HPDE6-E6E7 (cell line): ENCODE results near the gene WWC2.

Experiments
- DNase-seq: peaks from one replicate; pipeline ENCODE4 v3.0.0; 2011; ENCODE audit warnings: missing footprints; ENCODE audit errors: extremely low spot score

The WWC2 gene

DNA sequence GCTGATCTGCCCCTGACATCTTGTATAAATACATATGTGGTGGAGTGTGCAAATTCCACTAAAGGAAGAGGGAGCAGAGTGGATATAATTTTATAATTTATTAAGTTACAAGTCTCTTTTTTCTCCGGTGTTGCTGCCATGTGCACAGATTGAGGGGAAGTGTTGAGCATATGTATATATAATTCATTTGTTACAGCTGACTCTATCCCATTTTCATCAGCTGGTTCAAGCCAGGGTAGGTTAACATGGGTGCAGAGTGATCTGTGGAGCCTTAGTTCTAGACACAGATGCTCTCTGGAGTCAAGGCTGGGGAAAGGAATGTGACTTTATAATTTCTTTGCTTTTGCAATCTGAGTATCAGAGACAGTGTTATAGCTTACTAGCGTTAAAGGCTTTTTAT, 103.5 kb downstream of the WWC2 start:
- DNase-seq, result no peak

DNA sequence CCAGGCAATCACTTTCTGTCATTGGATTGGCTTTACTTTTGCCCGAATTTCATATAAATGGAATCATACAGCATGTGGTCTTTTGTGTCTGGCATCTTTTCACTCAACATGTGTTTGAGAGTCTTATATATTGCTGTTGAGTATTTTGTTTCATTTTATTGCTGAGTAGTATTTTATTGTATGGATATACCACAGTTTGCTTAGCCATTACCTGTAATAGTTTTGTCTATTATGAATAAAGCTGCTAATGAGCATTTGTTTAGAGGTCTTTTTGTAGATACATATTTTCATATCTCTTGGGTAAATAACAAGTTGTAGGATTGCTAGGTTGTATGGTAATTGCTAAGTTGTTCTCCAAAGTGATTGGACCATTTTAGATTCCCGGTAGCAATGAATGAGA, 105.7 kb downstream of the WWC2 start:
- DNase-seq, result no peak

DNA sequence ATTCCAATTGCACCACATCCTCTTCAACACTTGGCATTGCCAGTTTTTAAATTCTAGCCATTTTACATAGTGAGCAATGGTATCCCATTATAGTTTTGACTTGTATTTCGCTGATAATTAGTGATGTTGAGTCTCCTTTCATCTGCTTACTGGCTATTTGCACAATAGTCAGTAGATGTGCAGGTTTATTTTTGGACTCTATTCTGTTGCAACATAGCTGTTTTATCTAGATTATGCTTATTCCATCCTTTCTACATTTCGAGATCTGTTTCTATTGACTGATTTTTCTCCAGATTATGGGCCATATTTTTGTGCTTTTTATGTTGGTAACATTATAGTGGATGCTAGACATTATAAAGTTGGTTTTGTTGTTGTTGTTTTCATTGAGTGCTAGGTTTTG, 106.1 kb downstream of the WWC2 start:
- no peak for DNase-seq

DNA sequence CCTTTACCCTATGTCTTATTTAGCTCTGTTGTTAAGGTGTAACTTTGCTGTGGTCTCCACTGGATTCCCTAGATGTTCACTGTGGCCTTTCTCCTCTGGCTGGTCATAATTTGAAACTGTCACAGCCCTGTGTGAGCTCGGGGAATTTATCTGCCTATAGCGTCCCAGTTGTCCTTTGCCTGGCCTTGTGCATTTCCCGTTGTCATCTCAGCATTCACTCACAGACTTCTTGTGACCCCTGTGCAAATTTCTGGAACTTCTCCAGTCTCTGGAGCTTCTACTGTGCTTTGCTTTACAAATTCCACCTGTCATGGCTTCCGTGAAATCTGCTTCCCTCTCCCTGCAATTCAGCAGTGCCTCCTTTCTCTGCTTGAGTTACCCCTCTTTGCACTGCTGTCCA, 106.7 kb downstream of the WWC2 start:
- DNase-seq, result no peak

DNA sequence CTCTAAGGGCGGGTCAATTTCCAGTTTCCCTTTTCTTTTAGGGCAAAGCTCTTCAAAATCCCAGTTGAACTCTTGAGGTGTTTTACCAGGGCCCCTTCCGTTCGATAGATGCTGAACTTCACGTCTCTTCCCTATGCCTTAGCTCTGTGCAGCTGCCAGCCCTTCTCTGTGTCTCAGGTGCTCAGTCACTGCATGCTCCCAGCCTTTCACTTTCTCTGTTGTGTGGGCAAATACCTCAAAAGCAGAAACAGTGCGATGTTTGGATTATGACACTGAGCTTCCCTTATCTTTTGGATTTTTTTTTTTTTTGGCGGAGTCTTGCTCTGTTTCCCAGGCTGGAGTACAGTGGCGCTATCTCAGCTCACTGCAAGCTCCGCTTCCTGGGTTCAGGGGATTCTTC, 112.5 kb downstream of the WWC2 start:
- no peak for DNase-seq

DNA sequence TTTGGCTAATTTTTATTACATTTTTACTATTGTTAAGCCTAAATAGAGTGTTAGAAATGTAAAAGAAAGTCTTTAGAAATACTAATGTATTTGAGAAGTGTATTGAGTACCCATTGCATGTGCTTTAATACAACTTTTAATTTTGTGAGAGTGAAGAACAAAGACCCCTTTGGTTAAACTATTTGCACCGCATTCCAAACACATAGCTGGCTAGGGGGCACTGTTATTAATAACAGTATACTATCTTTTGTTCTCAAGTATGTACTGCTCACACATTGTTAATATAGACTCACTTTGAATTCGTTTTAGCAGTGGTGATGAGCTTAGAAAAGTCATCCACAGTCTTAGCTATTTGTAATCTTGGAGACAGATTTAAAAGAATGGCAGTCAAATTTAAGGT, 114.9 kb downstream of the WWC2 start:
- DNase-seq, result no peak

DNA sequence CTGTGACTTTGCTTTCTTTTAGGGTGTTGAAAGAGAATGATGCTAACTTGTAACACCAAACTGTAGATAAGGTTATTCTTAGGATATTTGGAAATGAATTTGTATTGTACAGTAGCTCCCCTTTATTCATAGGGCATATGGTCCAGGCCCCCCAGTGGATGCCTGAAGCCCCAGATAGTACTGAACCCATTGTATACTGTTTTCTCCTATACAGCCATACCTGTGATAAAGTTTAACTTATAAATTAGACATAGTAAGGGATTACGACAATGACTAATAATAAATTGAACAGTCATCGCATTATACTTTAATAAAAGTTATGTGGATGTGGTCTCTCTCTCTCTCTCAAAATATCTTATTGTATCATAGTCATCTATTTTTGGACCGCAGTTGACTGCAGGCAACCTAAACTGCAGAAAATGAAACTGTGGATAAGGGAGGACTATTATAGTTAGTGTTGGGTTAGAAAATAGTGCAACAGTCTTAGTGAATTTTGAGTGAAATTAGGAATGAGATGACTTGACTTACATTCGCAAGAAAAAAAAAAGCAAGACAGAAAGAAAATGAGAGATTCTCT, 115.9 kb downstream of the WWC2 start:
- no peak for DNase-seq

DNA sequence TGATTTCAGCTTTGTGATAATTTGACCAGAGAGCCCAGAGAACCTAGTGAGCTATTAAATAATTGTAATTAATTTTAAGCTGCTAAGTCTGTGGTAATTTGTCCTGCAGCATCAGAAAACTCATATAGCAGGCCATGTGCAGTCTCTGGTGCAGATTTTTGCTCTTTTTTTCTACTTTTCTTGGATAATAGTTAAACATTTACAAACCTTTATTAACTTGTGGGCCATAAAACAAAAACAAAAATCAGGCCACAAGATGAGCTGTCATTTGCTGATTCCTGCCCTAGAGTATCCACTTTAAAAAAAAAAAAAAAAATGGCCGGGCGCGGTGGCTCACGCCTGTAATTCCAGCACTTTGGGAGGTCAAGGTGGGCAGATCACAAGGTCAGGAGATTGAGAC, 121.2 kb downstream of the WWC2 start:
- no peak for DNase-seq

DNA sequence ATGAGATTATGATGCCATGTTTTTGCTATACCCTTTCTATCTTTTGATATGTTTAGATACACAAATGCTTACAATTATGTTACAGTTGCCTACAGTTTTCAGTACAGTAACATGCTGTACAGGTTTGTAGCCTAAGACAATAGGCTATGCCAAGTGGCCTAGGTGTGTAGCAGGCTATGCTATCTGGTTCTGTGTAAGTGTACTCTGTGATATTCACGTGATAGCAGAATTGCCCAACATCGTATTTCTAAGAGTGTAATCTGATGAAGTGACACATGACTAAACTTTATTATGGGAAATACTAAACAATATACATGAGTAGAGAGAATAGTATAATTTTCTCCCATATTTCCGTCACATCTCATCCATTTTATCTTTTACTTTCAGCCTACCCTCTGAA, 124.0 kb downstream of the WWC2 start:
- no peak for DNase-seq

DNA sequence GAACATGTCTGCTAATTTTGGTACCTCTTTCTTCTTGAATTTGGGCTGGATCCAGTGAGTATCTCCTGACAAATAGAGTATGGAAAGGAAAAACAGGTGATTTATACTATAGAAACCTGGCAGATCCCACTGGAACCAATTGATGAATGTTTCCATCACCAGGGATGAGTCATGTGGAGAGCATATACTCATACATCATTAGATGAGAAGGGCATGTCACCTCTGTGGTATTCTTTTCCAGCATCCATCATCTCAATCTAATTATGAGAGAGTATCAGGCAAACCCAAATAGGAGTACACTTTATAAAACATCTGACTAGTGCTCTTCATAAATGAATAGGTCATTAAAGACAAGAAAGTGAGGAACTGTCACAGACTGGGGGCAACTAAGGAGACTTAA, 130.3 kb downstream of the WWC2 start:
- DNase-seq, result no peak

DNA sequence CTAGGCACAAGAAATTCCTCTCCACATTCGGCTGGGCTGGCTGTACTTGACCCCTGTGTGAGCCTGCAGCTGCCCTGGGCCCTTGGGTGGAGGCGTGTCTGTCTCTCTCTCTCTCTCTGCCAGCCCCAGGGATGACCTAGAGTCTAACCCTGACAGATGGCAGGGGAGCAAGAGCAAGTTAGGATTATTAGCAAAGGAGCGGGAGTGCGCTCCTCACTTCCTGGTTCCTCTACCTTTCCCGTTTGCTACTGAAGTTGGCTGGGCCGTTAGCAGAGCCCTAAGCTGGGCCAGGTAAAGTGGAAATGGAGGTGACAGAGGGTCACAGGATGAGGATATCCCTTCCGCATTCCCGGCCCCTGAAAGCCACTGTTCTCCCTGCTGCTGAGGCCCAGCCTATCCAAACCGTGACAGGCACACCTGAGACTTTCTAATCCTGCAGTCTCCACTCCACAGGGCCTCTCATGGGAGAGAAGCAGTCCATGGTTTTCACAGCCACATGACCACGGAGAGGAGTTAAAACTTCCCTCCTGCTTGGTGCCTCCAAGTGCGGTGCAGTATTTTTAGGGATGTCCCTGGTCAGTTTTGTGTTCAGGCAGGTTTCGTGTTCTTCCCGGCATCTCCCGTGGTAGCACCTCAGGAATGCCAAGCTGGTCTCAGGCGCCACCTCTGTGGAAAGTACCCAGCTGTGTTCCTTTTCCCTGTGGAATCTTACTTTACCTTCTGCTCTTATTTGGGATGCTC, 141.7 kb downstream of the WWC2 start:
- DNase-seq, result no peak

DNA sequence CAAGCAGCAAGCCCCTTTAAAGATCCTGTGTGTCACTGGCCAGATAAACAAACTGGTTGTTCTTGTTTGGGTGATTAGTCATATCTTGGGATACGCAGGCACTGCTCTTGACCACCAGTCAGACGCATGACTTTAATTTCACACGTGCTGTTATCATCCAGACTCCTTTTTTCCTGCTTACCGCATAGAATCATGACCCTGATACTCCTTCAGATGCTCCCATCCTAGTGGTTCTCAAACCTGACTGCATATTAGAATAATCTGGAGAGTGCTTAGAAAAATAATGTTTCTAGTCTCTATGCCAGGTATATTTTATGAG, 142.2 kb downstream of the WWC2 start:
- peak; percentile 82 for DNase-seq

DNA sequence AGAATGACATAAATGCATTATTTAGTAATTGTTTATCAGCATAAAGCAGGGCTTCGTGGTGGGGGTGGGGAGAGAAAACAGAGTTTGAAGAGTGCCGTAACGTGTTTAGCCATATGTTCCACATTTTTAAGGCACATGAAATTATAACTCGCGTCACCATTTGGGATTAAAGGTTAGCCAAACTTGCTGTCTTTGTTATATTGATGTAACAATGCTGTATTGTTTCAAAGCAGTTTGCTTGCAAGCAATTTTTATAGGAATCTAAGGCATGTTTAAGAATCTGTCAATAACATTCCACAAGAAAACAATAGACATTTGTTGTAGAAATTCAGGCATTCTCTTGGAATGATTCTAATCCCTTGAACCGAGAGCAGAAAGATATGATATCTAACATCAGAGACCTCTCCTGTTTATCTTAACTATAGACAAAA, 142.7 kb downstream of the WWC2 start:
- DNase-seq, result no peak

DNA sequence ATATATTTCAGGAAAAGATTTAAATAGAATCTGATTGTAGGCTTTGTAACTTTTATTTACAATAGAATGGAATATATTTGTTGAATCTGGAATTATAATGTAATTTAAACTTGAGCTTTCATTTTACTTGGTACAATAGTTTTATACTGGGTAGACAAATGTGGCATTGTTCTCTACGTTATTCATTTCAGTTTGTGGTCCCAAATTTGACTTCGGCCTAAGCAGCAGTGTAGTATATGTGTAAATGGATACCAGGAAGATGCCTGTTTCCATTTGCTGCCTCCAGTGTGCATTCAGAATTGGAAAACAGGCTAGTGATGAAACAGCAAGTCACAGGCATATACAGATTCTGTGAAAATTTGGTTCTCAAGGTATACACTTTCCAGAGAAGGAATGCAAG, 143.2 kb downstream of the WWC2 start:
- no peak for DNase-seq

DNA sequence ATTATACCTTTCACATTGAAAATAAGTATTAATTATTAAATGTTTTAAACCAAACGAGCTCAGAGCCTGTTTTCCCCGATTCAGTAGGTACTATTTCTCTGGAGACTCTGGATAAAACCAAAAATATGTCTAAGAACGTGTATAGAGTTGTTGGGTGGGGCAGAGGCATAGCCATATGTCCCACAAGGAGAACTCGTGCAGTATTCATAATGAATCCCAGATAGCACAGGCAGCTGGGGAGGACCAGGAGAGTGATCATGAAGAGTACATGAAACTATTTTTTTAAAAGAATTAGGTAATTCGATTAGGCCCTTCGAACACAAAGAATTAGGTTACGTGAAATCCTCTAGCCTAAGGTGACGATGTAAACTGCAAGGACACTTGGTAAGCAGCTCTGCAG, 145.0 kb downstream of the WWC2 start:
- DNase-seq, result no peak

DNA sequence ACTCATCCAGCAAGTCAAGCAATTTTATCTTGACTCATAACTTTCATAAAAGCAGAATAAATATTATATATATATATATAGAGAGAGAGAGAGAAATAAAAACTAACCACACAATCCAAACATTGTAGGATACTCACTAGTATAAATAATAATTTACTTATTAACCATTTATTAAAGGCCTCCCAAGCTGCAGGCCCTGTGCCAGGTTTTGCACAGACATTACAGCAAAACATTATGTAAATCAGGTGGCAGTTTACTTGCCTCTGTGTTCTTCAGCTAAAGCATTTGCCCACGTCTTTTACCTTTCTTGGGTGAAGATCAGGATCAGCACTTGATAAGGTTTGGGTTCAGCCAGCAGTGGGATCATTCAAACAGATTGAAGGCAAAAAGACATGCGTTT, 145.4 kb downstream of the WWC2 start:
- DNase-seq, result no peak

DNA sequence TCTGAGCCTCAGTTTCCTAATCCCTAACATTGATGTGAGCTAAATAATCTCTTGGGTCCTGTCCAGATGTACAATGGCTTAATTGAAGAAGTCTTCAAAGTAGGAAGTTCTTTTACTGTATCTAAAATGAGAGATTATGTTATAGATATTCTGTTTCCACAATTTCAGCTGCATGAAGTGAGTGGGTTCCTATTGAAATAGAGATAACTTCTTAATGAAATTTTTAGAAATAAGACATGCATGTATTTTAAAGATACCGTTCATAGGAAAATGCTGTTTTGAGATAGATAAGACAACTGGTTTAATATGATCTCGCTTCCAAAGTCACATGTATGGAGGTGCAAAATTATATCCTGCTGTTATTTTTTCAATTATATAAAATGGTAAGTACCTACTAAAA, 149.1 kb downstream of the WWC2 start:
- DNase-seq, result no peak

DNA sequence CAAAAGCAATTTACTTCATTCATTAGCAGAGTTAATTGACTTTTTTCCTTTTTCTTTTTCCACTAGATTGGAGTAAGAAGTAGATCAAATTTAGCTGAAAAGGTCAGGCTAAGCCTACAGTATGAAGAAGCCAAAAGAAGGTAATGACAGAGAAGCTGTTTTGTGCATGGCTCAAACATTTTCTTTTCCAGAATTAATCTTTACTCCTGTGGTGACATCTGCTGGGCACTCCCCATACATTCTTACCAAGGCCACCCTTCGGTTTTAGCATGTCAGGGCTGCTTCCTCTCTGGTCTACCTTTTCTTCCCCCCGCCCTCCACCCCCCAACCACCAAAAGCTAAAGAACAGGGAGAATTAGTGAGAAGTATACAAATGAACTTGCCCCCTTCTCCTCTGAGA, 150.8 kb downstream of the WWC2 start:
- DNase-seq, result peak; percentile 32

DNA sequence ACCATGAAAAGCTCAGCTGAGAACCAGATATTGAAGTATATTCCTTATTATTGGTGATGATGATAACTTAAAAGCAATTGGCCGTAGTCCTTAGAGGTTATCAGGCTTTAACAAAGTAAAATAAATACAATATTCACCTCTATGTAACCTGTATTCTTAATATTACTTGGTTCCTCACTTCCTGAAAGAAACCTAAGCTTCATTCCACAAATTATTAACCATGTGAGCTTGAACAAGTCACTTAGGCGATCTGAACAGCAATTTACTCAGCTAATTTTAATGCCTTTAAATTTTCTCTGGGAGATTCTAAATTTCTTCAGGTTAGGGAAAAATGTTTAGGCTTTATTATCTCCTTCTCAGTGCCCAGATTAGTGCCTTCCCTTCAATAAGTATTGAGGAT, 151.8 kb downstream of the WWC2 start:
- DNase-seq, result no peak

DNA sequence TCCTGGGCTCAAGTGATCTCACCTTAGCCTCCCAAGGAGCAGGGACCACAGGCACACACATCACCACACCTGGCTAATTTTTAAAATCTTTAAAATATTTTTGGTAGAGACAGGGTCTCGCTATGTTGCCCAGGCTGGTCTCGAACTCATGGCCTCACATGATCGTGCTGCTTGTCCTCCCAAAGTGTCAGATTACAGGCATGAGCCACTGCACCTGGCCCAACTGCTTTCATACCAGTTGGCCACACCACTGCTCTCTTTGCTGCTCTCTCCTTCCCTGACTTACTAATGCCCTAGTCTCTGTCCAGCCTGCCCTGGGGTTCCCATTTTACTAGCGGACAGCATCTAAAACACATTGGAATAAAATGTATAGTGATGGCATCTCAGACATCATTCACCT, 153.9 kb downstream of the WWC2 start:
- no peak for DNase-seq

DNA sequence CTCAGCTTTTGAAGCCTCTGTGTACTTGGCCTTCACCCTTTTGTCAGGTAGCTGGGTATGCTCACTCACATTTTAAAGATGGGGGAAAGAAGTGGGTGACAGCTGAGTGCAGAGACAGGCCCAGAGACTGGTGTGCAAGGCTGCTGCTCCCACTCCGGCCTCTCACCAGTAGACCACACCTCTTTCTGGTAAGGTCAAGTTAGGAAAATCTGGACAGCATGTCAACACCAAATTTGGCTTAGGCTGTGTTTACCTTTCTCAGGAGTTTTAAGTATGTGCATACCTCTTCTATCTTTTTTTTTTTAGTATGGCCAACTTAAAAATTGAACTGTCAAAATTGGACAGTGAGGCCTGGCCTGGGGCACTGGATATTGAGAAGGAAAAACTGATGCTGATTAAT, 154.4 kb downstream of the WWC2 start:
- no peak for DNase-seq

DNA sequence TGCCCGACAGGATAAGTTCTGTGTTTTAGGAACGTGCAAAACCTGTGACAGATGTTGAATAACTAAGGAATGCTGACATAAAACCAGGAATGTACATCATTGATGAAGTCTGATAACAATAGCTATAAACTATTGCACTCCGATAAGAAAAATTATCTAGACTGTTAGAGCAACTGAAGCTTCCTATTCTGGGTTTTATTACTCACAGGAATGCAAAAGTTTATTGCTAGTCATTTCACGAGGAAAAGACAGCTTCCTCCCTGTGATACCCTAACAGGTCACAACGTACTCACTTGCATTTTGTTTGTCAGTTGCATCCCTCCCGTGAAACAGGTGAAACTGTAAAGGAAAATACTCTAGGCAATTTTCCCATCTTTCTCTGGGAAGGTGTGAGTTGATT, 155.1 kb downstream of the WWC2 start:
- DNase-seq, result no peak

DNA sequence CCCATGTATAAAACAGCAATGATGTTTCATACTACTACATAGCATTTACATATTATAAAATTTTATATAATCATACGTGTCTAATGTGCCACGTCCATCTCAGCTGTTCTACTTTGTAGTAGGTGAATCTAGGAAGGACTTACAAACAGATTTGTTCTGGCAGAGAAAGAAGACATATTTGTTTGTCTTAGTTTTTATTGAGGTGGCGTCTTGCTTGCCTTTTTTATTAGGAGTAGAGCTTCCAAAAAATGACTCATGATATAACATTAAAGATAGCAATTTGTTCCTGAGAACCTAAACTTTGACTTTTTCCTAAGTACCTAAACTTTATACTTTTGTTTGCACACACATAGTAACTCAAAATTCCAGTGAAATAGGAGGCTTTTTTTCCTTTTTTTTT, 156.4 kb downstream of the WWC2 start:
- no peak for DNase-seq

DNA sequence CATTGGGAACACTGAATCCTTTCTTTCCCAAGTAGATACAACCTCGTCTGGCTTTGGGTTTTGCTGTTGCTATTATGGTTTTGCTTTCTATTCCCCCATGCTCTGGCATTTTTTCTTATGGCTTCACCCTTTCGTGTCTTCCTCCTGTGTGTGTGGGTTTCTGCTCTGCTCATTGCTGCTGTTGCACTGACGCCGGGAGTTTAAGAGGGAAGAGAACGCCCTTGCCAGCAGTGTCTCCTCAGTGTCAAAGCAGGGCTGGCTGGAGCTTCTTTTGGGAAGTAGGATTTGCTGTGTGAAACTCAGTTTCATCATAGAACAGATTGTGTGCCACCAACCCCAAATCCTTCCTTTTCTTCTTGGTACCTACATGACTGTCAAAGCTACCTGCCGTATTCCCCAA, 157.3 kb downstream of the WWC2 start:
- no peak for DNase-seq
